PC-3 (cell line): Measurements from ENCODE around the gene LIN28B. TPM values are rescaled to one million over a fixed set of nuclear protein-coding genes. Genes with fewer than 3 reads are reported as not detected.

Source experiments
- ATAC-seq: fragments of 200-7000 bp; cut with Tn5 transposase; 2 replicates; pipeline ENCODE4 v1.9.1; 2020; ENCODE audit warnings: mild to moderate bottlenecking, moderate library complexity
- BruUV-seq: library from RNA; stranded (reverse); fragments of 400-500 nt; replicated peaks from 2 replicates; lab custom pipeline; 2021; lab: Mats Ljungman, UMichigan
- CTCF ChIA-PET: fragments of 300-600 bp; sonication (Branson Sonifier 250); formaldehyde crosslinking; loops from one replicate; lab custom pipeline; 2022; ENCODE audit warnings: antibody characterized with exemption; lab: Charles Lee
- POLR2A ChIA-PET: fragments of 300-600 bp; sonication (Branson Sonifier 250); formaldehyde crosslinking; loops from one replicate; lab custom pipeline; 2022; ENCODE audit warnings: antibody characterized with exemption; ENCODE audit not compliant: unreplicated experiment; lab: Charles Lee
- DNase-seq: peaks from one replicate; pipeline ENCODE4 v3.0.0-alpha.2; 2015
- H2AFZ ChIP-seq: fragments of 300-600 bp; sonication (generic); 2 replicates; pipeline ENCODE4 v1.6.0; 2016; ENCODE audit warnings: antibody characterized with exemption, low read length
- H3F3A ChIP-seq: fragments of 300-600 bp; sonication (generic); one replicate; pipeline ENCODE4 v1.6.0; 2017; ENCODE audit warnings: antibody characterized with exemption, low read length, control low read depth, mild to moderate bottlenecking; ENCODE audit not compliant: unreplicated experiment
- H3K27ac ChIP-seq: fragments of 300-600 bp; sonication (generic); 2 replicates; pipeline ENCODE4 v1.5.1; 2016; ENCODE audit warnings: mild to moderate bottlenecking, low read length
- H3K27me3 ChIP-seq: fragments of 300-600 bp; sonication (generic); 2 replicates; pipeline ENCODE4 v1.6.1; 2016; ENCODE audit warnings: low read length, mixed read lengths
- H3K36me3 ChIP-seq: fragments of 300-600 bp; sonication (generic); 2 replicates; pipeline ENCODE4 v1.6.1; 2016; ENCODE audit warnings: low read depth, mixed run types, low read length, mixed read lengths
- H3K4me1 ChIP-seq: fragments of 300-600 bp; sonication (generic); 2 replicates; pipeline ENCODE4 v1.5.1; 2016; ENCODE audit warnings: low read length; ENCODE audit not compliant: insufficient read depth
- H3K4me2 ChIP-seq: fragments of 300-600 bp; sonication (generic); 2 replicates; pipeline ENCODE4 v1.6.0; 2016; ENCODE audit warnings: low read length
- H3K4me3 ChIP-seq: fragments of 300-600 bp; sonication (generic); 2 replicates; pipeline ENCODE4 v1.5.1; 2016; ENCODE audit warnings: mild to moderate bottlenecking, low read length, mixed read lengths
- H3K79me2 ChIP-seq: fragments of 300-600 bp; sonication (generic); 2 replicates; pipeline ENCODE4 v1.6.1; 2017; ENCODE audit warnings: low read length, mixed read lengths
- H3K9ac ChIP-seq: fragments of 300-600 bp; sonication (generic); 2 replicates; pipeline ENCODE4 v1.6.0; 2016; ENCODE audit warnings: mild to moderate bottlenecking, low read length
- H3K9me2 ChIP-seq: fragments of 300-600 bp; sonication (generic); replicated peaks from 2 replicates; pipeline ENCODE4 v1.6.1; 2016; ENCODE audit warnings: mixed run types, low read length, mixed read lengths
- H3K9me3 ChIP-seq: fragments of 300-600 bp; sonication (generic); 2 replicates; pipeline ENCODE4 v1.6.1; 2016; ENCODE audit warnings: low read length, mixed read lengths
- H4K20me1 ChIP-seq: fragments of 300-600 bp; sonication (generic); 2 replicates; pipeline ENCODE4 v1.6.1; 2016; ENCODE audit warnings: low read length, mixed read lengths
- EZH2 ChIP-seq: fragments of 300-600 bp; sonication (generic); IDR thresholded peaks from one replicate; pipeline ENCODE4 v1.6.1; 2017; ENCODE audit warnings: antibody characterized with exemption, mild to moderate bottlenecking, low read length; ENCODE audit not compliant: unreplicated experiment
- EZH2phosphoT487 ChIP-seq: fragments of 300-600 bp; sonication (generic); IDR thresholded peaks from 2 replicates; pipeline ENCODE4 v1.6.1; 2018; ENCODE audit warnings: mild to moderate bottlenecking, antibody characterized with exemption, low read length, borderline replicate concordance
- intact Hi-C: fragments of 100-400 bp; cut with micrococcal nuclease; formaldehyde crosslinking; loops from 2 replicates; pipeline ENCODE4 v1.9.0; 2023
- total RNA-seq: library from RNA; depleted of rRNA; stranded (reverse); fragments of >200 nt; gene quantifications from 2 replicates; pipeline ENCODE4 v1.2.3, GENCODE V29; 2014
- TF ChIP-seq, protein P1 (sequence below): fragments of 300-600 bp; sonication (generic); conservative IDR thresholded peaks from 2 replicates; pipeline ENCODE4 v1.5.1; 2017; ENCODE audit warnings: antibody characterized with exemption, low read depth, mild to moderate bottlenecking, low read length

LIN28B gene
- total RNA-seq, 1 experiment from 2014 or later = 0.11 TPM

DNA sequence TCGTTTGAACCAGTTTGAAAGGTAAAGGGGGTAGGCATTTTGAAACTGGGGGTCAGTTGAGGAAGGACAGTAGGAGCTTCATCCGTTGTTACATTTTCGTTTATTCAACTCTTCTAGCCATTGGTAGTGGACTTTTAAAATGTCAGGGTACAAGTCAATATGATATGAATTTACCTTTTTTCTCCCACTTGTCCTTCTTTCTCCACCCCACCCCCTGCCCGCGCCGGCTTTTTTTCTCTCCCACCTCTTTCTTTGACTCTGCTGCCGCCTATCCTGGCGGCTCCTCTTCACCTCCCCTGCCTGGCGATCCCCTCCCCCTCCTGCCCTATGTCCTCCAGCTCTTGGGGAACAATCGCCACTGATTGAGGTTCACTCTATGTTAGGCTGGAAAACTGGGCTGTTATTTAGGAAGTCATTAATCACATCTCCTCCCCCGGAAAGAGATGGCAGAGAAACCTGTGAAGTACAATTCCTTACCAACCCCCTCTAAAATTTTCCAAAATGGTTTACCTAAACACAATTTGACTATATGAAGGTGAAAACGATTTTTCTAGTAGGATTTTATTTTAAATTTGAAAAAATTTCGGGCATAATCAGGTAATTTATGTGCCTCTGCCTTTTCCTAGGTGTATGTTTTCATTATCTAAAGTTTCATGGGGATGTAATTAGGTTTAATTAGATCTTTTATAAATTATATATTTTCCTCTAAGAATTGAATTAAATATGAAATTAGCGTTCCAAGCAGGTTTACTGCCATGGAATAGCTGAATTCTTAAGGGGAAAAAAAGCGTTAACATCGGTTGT lies 778 bp upstream of the LIN28B start:
- intact Hi-C loops = no loop called here
- H3K79me2 ChIP-seq = no peaks in the 10 kb centered on the region
- no peak overlapping the region for H3K4me2 ChIP-seq
- no peaks in the 10 kb centered on the region for H3K36me3 ChIP-seq
- H3F3A ChIP-seq = no peaks in the 10 kb centered on the region
- no peak overlapping the region for H2AFZ ChIP-seq
- H3K4me3 ChIP-seq = no peak overlapping the region
- TF ChIP-seq, protein P1, sequence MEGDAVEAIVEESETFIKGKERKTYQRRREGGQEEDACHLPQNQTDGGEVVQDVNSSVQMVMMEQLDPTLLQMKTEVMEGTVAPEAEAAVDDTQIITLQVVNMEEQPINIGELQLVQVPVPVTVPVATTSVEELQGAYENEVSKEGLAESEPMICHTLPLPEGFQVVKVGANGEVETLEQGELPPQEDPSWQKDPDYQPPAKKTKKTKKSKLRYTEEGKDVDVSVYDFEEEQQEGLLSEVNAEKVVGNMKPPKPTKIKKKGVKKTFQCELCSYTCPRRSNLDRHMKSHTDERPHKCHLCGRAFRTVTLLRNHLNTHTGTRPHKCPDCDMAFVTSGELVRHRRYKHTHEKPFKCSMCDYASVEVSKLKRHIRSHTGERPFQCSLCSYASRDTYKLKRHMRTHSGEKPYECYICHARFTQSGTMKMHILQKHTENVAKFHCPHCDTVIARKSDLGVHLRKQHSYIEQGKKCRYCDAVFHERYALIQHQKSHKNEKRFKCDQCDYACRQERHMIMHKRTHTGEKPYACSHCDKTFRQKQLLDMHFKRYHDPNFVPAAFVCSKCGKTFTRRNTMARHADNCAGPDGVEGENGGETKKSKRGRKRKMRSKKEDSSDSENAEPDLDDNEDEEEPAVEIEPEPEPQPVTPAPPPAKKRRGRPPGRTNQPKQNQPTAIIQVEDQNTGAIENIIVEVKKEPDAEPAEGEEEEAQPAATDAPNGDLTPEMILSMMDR = no peak
- TF ChIP-seq EZH2 (no peak), EZH2phosphoT487 (no peak)
- H3K9ac ChIP-seq = no peak overlapping the region
- H4K20me1 ChIP-seq = no peaks in the 10 kb centered on the region
- ChIA-PET CTCF (no interaction called here), POLR2A (no interaction called here)
- H3K9me2 ChIP-seq = no peaks in the 10 kb centered on the region
- H3K27me3 ChIP-seq = peaks cover 51% of the 10 kb centered on the region
- DNase-seq (no peak), ATAC-seq (no peak)
- H3K4me1 ChIP-seq = no peaks in the 10 kb centered on the region
- no peak overlapping the region for H3K27ac ChIP-seq
- no peaks in the 10 kb centered on the region for H3K9me3 ChIP-seq
- BruUV-seq = no TSS peak

DNA sequence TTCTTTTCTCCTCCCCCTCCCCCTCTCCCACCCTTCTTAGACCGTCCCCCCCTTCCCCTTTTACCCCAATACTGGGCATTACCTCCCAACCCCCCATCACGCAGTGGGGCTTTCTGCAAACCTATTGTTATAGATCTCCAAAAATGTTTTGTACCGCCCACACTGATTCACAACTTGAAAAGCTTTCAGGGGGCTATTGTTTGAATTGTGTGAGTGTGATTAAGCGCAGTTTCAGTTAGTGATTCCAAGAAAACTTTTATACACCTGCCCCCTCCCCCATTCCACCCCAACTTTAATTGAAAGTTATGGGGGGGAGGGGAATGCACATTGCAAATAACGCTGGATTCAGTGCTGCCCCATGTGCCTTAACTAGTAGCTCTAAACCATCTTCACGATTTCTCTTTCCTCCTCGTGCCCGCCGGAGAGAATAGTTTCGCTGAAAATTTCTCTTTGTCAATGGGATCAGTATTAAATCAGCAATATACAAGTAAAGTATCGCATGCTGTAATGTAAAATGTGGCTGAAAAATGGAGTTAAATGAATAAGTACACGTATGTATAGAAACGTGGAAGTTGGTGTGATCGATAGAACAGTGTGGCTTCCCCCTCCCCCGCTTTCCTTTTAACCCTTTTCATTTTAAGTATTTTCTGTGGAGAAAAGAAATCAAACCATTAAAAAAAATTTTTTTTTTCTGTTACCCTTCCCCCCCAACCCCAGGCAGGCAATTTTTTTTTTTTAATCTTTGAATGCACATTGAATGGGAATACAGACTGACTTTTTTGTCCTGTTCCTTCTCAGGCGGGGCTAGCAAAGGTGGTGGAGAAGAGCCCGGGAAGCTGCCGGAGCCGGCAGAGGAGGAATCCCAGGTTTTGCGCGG lies 632 bp downstream of the LIN28B start:
- DNase-seq (no peak), ATAC-seq (no peak)
- POLR2A ChIA-PET = no interaction called here
- Histone ChIP-seq H3K4me2 (no peak overlapping the region), H3K4me1 (no peaks in the 10 kb centered on the region), H3K27me3 (peaks cover 40% of the 10 kb centered on the region), H3K79me2 (no peaks in the 10 kb centered on the region), H3K9me3 (no peaks in the 10 kb centered on the region), H3K27ac (no peak overlapping the region), H3F3A (no peaks in the 10 kb centered on the region), H3K9me2 (no peaks in the 10 kb centered on the region), H2AFZ (no peak overlapping the region), H3K36me3 (no peaks in the 10 kb centered on the region), H3K4me3 (no peak overlapping the region), H3K9ac (no peak overlapping the region), H4K20me1 (no peaks in the 10 kb centered on the region)
- TF ChIP-seq EZH2 (no peak), EZH2phosphoT487 (no peak)
- TF ChIP-seq, protein P1 = no peak
- CTCF ChIA-PET = no interaction called here
- BruUV-seq = no TSS peak
- intact Hi-C loops = no loop called here
